Suprapubic skin (tissue), 4 donors: ENCODE data around the gene NUDT10. TPM values are rescaled to one million over a fixed set of nuclear protein-coding genes. Genes with fewer than 3 reads are reported as not detected.
"Not testable (repeated sequence)": the region's sequence is repeated elsewhere in the genome, so short reads cannot be mapped to it uniquely, and the experiment has no call there.

Source experiments
- DNase-seq, 2 donors: peaks; one replicate each; pipeline ENCODE4 v3.0.0-alpha.2; 2019; ENCODE audit warnings: low spot score in 2 of 2
- H3K27ac ChIP-seq: fragments of 200-600 bp; sonication (generic); one replicate; pipeline ENCODE4 v1.5.1; 2019
- H3K27me3 ChIP-seq: fragments of 200-600 bp; sonication (generic); one replicate; pipeline ENCODE4 v1.5.1; 2019
- H3K36me3 ChIP-seq: fragments of 200-600 bp; sonication (generic); one replicate; pipeline ENCODE4 v1.5.1; 2019
- H3K4me1 ChIP-seq: fragments of 200-600 bp; sonication (generic); one replicate; pipeline ENCODE4 v1.5.1; 2019
- H3K4me3 ChIP-seq: fragments of 200-600 bp; sonication (generic); one replicate; pipeline ENCODE4 v1.5.1; 2019; ENCODE audit warnings: mild to moderate bottlenecking
- H3K9me3 ChIP-seq: fragments of 200-600 bp; sonication (generic); one replicate; pipeline ENCODE4 v1.5.1; 2019
- CTCF ChIP-seq, 2 donors: fragments of 200-600 bp in 1 of 2; fragments of 450-650 bp in 1 of 2; sonication (generic) in 1 of 2; IDR thresholded peaks; one replicate each; pipeline ENCODE4 v1.5.1; 2016 to 2019; ENCODE audit warnings: antibody characterized with exemption in 2 of 2, mild to moderate bottlenecking in 1 of 2, moderate library complexity in 1 of 2
- EP300 ChIP-seq: sonication (generic); formaldehyde crosslinking; IDR thresholded peaks from one replicate; pipeline ENCODE4 v1.6.1; 2017; ENCODE audit warnings: antibody characterized with exemption
- POLR2A ChIP-seq, 2 donors: fragments of 450-650 bp; IDR thresholded peaks; one replicate each; pipeline ENCODE4 v1.6.1; 2017; ENCODE audit warnings: antibody characterized with exemption in 2 of 2, mild to moderate bottlenecking in 2 of 2, moderate library complexity in 2 of 2
- POLR2AphosphoS5 ChIP-seq, 3 donors: sonication (generic); formaldehyde crosslinking; IDR thresholded peaks; one replicate each; pipeline ENCODE4 v1.6.1; 2017; ENCODE audit warnings: antibody characterized with exemption in 3 of 3
- WGBS: methylation state at CpG from one replicate; pipeline ENCODE4 v1.1.5; 2018; 5-methylcytosine and 5-hydroxymethylcytosine counted together
- total RNA-seq, 4 donors: library from RNA; depleted of rRNA; stranded (reverse); fragments of >200 nt; gene quantifications; one replicate each; pipeline ENCODE4 v1.1.0, GENCODE V29; 2016

NUDT10 gene
- 1 to 10 TPM in 1 of 4 donors, under 1 TPM in 3; 0.38 to 2.8 (median 0.74) TPM for total RNA-seq

- WGBS: 34% methylated on average over 8 of the region's 68 CpGs
- Histone ChIP-seq H3K36me3 (no peaks in the 10 kb centered on the region), H3K27me3 (no peaks in the 10 kb centered on the region), H3K27ac (no peak within 1 kb of the TSS), H3K4me3 (peak within 1 kb of the TSS; percentile 48), H3K4me1 (no peaks in the 10 kb centered on the region), H3K9me3 (no peaks in the 10 kb centered on the region)
- peak in 1 of 2 donors; percentile 59 for DNase-seq
- TF ChIP-seq POLR2AphosphoS5 (IDR thresholded peaks at IDR 0.05) (no peak), CTCF (IDR thresholded peaks at IDR 0.05) (no peak), POLR2A (IDR thresholded peaks at IDR 0.05) (no peak), EP300 (no peak)
Observed at GRCh38 chrX:51332188-51332942, at the start of gene NUDT10. TSS of gene NUDT10 (plus strand) at chrX:51332822. CDS start at chrX:51332966, 144 bp downstream.

- Histone ChIP-seq H3K9me3 (no peaks in the 10 kb centered on the region), H3K4me3 (no peak overlapping the region), H3K27ac (no peak overlapping the region), H3K4me1 (no peaks in the 10 kb centered on the region), H3K27me3 (no peaks in the 10 kb centered on the region), H3K36me3 (no peaks in the 10 kb centered on the region)
- WGBS: 52% methylated on average over 3 of the region's 3 CpGs
- no peak for TF ChIP-seq CTCF (IDR thresholded peaks at IDR 0.05)
- TF ChIP-seq POLR2AphosphoS5 (IDR thresholded peaks at IDR 0.05): no peak
- TF ChIP-seq EP300: no peak
- no peak for TF ChIP-seq POLR2A (IDR thresholded peaks at IDR 0.05)
- no peak for DNase-seq
Observed at GRCh38 chrX:51292421-51292820, 40.2 kb upstream of the NUDT10 start.

GRCh38 chrX:51296138-51296537 lies 36.5 kb upstream of the NUDT10 start:
- TF ChIP-seq CTCF (IDR thresholded peaks at IDR 0.05) (no peak), POLR2A (IDR thresholded peaks at IDR 0.05) (no peak), EP300 (no peak), POLR2AphosphoS5 (IDR thresholded peaks at IDR 0.05) (no peak)
- no peaks in the 10 kb centered on the region for H3K36me3 ChIP-seq
- DNase-seq: no peak
- no peak overlapping the region for H3K27ac ChIP-seq
- WGBS: 76% methylated on average over 2 of the region's 2 CpGs
- H3K4me3 ChIP-seq: no peak overlapping the region
- H3K9me3 ChIP-seq: no peaks in the 10 kb centered on the region
- no peaks in the 10 kb centered on the region for H3K4me1 ChIP-seq
- no peaks in the 10 kb centered on the region for H3K27me3 ChIP-seq

GRCh38 chrX:51316271-51316670 lies 16.4 kb upstream of the NUDT10 start:
- TF ChIP-seq CTCF (IDR thresholded peaks at IDR 0.05): no peak
- no peak for TF ChIP-seq POLR2AphosphoS5 (IDR thresholded peaks at IDR 0.05)
- TF ChIP-seq EP300: no peak
- TF ChIP-seq POLR2A (IDR thresholded peaks at IDR 0.05): no peak
- H3K4me1 ChIP-seq: no peaks in the 10 kb centered on the region
- H3K9me3 ChIP-seq: no peaks in the 10 kb centered on the region
- no peak overlapping the region for H3K4me3 ChIP-seq
- WGBS: 91% methylated on average over 1 of the region's 1 CpG
- H3K27ac ChIP-seq: no peak overlapping the region
- no peaks in the 10 kb centered on the region for H3K36me3 ChIP-seq
- no peaks in the 10 kb centered on the region for H3K27me3 ChIP-seq
- DNase-seq: no peak

GRCh38 chrX:51332943-51333785 lies 542 bp downstream of the NUDT10 start:
- H3K4me3 ChIP-seq: peak overlapping the region; percentile 48
- not testable (repeated sequence) for DNase-seq, H3K27ac ChIP-seq, H3K27me3 ChIP-seq, H3K9me3 ChIP-seq, H3K36me3 ChIP-seq, H3K4me1 ChIP-seq
- 44% methylated on average over 17 of the region's 56 CpGs for WGBS
